KOPT-K1 (cell line): Measurements from ENCODE around the gene HCFC1.
A peak's percentile ranks its signal among the peaks of the same experiment; 100 is the strongest.

Experiments used
- H3K27ac ChIP-seq: fragments of 200-600 bp; sonication (generic); 2 replicates; pipeline ENCODE4 v1.5.1; 2016; ENCODE audit warnings: antibody characterized with exemption, mild to moderate bottlenecking, low read depth, low read length; ENCODE audit not compliant: poor library complexity, severe bottlenecking
- H3K36me3 ChIP-seq: fragments of 200-600 bp; sonication (generic); 2 replicates; pipeline ENCODE4 v1.5.1; 2017; ENCODE audit warnings: antibody characterized with exemption, mild to moderate bottlenecking, low read length, moderate library complexity; ENCODE audit not compliant: insufficient read depth
- H3K9me3 ChIP-seq: fragments of 200-600 bp; sonication (generic); 2 replicates; pipeline ENCODE4 v1.5.1; 2017; ENCODE audit warnings: antibody characterized with exemption, low read length, mild to moderate bottlenecking; ENCODE audit not compliant: insufficient read depth, poor library complexity, severe bottlenecking

The HCFC1 gene

DNA sequence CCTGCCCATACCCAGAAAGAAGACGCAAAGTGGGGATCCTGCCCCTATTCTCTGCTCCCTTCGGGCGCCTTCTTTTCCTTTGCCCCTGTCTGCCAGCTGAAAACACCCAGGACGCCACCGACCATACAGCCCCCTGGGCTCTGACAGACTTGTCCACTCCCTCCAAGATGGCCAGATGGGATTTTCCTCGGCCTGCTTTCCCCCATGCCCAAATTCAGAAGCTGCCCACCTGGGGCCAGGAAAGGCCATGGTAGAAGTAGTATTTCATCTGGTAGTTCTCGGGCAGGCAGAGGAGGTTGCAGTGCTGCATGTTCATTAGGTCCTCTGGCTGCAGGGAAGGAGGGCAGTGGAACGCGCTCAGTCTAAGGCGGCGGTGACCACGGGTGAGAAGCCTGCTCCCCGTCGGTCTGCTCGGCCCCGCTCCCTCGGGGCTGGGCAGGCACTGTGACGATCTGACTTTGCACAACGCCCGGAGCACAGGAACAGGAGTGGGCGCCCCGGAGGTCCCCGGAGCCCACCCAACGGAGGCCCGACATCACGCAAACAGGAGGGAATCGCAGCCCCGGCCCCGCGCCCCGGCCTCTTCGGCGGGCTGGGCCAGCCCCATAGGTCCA lies 37.4 kb downstream of the HCFC1 start:
- Histone ChIP-seq H3K9me3 (no peaks in the 10 kb centered on the region), H3K27ac (peak overlapping the region; percentile 86)

DNA sequence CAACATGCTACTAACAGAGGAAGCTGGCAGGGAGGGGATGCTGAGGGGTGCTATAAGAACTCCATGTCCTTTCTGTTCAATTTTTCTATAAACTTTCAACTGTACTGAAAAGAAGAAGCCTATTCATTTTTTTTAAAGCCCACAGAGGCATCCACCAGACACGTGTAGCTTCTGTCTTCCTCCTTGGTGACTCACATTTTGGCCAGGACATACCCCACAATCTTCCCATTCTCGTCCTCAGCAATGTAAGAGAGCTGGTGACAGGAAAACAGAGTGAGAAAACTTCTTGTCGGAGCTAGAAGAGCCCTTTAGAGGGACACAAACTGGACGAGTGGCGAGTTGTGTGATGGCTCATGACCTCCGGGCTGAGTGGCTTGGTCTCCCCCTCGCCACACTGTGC lies 37.9 kb downstream of the HCFC1 start:
- Histone ChIP-seq H3K9me3 (no peaks in the 10 kb centered on the region), H3K36me3 (peaks cover 40% of the 10 kb centered on the region), H3K27ac (peak overlapping the region; percentile 86)

More for the DNA sequence above, 37.4 kb downstream of the HCFC1 start:
- peaks cover 38% of the 10 kb centered on the region for H3K36me3 ChIP-seq

DNA sequence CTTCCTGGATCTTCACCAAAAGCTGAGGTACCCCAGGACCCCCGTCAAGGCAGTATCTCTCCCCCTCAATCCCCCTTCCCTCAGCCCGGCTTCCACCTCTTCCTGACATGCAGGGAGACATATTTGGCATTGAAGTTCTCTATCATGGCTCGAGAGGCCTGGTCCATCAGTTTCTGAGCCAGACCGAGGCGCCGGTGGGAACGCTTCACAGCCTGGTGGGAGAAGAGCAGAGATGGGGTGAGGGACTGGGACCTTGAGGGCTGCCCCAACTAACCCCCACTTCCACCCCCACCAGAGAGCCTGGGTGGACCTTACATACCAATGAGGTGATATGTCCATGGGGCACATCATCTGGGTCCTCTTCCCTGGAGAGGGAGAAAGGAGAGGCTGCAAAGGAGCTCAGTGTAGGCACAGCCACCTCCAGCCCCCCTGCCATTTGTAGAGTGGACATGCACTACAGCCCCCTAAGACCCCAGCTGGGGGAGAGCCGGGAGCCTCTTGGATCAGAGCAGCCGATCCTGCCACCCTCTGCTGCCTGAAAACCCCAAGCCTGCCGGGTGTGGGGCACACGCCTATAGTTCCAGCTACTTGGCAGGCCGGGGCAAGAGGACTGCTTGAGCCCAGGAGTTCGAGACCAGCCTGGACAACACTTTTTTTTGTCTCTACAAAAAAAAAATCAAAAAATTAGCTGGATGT lies 39.2 kb downstream of the HCFC1 start:
- Histone ChIP-seq H3K9me3 (no peaks in the 10 kb centered on the region), H3K36me3 (peaks cover 40% of the 10 kb centered on the region), H3K27ac (peak overlapping the region; percentile 84)

DNA sequence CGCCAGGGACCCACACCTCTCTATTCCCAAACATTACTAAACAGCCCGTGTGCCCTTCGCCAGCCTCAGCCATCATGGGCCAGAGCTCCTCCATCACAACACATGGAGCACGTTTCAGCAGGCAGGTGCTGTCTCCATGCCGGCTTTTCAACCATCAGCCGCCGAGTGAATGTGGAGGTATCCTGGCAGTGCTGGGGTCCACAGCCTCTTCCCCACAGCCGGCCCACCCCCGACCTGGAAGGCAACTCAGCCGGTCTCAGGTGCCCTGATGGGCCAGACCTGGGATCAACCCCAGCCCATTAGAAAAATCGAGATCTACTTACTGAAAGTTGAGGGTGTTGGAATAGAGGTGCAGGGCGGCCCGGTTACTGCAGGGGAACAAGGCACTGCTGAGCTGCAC lies 39.9 kb downstream of the HCFC1 start:
- Histone ChIP-seq H3K9me3 (no peaks in the 10 kb centered on the region), H3K36me3 (peaks cover 40% of the 10 kb centered on the region), H3K27ac (peak overlapping the region; percentile 84)

DNA sequence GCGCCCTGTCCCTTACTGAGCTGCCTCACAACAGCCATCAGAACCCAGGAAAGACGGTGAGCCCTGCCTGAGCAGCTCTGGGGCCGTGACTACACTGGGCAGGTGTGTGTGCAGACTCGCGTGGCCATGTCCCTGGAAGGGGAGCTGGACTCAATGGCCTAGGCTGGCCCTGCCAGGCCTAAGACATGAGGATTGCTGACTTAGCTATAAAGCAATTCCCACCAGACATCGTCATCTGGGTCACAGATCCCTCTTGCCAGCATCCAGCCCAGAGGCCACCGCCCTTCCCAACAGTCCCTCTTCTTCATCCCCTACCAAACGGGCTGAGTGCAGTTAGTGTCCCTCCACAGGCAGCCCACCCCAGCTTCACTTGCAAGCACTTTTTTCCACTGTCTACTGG lies 40.5 kb downstream of the HCFC1 start:
- Histone ChIP-seq H3K36me3 (peaks cover 40% of the 10 kb centered on the region), H3K27ac (peak overlapping the region; percentile 84), H3K9me3 (no peaks in the 10 kb centered on the region)

DNA sequence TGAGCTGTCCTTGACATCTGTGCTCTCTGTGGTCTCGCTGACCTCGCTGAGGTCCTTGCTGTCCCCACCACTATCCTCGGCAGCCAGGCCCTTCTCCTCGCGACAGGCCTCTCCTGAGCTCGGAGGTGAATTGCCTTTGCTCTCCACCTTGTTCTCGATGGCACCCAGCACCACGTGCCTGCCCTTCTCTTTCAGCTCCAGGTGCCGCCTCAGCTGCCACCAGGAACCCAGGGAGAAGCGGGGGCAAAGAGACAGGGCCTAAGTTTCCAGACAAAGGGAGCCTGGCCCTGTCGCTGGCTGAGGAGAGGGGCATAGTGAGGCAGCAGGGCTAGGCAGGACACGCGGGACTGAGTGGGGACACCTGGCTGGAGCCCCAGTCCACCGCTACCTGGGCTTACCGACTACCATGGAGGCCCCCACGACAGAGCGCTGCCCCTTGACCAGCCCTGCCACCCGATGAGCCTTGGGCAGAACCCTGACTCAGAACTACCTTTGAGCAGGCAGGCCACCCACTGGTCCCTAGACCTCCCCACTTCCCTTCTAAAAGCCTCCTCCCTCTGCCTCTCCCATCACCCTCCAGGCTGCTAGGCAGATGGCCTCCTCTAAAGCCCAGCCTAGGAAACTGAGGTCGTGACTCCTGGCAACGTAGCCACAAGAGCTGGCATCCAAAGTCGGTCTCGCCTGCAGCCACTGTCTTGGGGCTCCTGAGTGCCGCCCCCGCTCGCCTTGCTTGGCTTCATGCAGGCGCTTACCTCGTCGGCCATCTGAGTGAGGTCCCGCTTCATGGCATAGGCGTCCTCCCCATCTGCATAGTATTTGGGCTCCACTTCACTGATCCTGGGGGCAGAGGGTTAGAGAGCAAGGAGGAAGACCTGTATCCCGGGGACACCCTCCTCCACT lies 41.4 kb downstream of the HCFC1 start:
- Histone ChIP-seq H3K36me3 (peaks cover 40% of the 10 kb centered on the region), H3K27ac (peak overlapping the region; percentile 84), H3K9me3 (no peaks in the 10 kb centered on the region)

DNA sequence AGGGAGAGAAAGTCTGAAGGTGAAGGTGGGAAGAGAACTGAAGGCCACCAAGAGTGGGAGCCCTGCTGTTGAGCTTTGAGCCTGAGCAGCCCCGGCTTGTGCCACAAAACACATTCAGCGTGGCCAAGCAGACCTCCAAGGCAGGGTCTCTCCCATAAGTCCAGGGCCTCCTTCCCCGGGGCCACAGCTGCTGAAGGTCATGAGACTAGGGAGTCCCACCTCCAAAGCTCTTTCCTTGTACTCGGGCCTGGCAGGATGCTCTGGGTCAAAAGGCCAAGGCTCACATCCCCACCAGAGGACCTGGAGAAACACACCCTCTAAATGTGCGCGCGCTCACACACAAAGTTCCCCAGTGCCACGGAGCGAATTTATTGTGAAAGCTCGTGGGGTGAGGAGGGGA lies 42.0 kb downstream of the HCFC1 start:
- peaks cover 40% of the 10 kb centered on the region for H3K36me3 ChIP-seq
- H3K27ac ChIP-seq: peak overlapping the region; percentile 84
- H3K9me3 ChIP-seq: no peaks in the 10 kb centered on the region

DNA sequence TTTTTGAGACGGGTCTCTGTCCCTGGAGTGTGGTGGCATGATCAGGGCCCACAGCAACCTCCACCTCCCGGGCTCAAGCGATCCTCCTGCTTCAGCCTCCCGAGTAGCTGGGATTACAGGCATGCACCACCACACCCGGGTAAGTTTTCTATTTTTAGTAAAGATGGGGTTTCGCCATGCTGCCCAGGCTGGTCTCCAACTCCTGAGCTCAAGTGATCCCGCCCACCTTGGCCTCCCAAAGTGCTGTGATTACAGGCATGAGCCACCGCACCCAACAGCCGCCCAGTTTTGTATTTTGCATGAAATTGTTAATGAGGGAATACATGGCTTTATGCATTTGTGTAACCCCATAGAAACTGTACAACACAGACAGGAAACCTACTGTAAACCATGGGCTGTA lies 42.8 kb downstream of the HCFC1 start:
- peak overlapping the region; percentile 84 for H3K27ac ChIP-seq
- H3K36me3 ChIP-seq: peaks cover 40% of the 10 kb centered on the region

DNA sequence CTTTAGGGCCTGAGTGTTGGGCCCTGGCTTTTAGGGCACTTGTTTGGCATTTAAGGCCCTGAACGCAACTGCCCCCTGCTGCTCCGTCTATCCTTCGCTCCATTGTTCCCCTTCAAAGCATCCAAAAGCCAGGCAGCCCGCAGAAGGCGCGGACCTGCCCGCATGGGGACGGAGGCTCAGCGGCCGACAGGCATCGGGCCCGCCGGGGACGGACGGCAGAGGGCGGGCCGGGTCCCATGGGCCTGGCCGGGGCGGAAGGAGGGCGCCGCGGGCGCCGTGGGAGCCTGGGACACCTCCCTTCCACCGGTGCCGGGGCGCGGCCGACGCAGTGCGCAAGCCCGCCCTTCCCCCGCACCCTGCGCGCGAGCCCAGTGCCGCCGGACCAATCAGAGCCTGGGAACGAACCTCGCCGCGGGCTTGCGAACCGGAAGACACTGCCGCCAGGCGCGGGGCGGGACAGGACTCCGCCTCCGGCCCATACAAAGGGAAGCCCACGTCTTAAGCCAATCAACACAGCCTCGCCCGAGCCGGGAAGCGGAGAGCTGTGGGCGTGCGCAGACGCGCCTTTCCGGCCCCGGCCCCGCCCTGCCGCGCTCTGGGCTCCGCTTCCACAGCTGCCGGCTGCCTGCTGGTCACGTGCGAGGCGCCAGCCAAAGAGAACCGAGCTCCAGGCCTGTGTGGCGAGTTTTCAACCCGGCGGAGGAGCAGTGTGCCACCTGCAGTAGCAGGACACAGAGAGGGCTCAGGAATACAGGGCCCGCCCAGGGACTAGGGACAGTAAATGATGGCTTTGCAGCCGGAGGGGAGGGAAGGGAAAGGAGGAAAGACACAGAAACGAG lies 43.5 kb downstream of the HCFC1 start:
- peak overlapping the region; percentile 100 for H3K27ac ChIP-seq
- peaks cover 38% of the 10 kb centered on the region for H3K36me3 ChIP-seq
- H3K9me3 ChIP-seq: no peaks in the 10 kb centered on the region

More for the DNA sequence above, 42.8 kb downstream of the HCFC1 start:
- H3K9me3 ChIP-seq: no peaks in the 10 kb centered on the region

DNA sequence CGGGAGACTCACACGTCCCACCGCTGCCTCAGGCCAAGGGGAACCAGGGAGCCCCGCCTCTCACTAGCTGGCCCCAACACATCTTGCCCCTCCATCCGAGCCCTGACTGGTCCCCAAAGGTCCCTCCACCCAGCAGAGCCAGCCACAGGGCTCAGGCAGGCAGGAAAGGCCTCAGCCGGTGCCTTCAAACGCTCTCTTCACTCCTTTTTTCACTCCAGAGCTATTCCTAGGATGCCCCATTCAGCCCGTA lies 44.0 kb downstream of the HCFC1 start:
- H3K9me3 ChIP-seq: no peaks in the 10 kb centered on the region
- peak overlapping the region; percentile 100 for H3K27ac ChIP-seq
- H3K36me3 ChIP-seq: peaks cover 32% of the 10 kb centered on the region

DNA sequence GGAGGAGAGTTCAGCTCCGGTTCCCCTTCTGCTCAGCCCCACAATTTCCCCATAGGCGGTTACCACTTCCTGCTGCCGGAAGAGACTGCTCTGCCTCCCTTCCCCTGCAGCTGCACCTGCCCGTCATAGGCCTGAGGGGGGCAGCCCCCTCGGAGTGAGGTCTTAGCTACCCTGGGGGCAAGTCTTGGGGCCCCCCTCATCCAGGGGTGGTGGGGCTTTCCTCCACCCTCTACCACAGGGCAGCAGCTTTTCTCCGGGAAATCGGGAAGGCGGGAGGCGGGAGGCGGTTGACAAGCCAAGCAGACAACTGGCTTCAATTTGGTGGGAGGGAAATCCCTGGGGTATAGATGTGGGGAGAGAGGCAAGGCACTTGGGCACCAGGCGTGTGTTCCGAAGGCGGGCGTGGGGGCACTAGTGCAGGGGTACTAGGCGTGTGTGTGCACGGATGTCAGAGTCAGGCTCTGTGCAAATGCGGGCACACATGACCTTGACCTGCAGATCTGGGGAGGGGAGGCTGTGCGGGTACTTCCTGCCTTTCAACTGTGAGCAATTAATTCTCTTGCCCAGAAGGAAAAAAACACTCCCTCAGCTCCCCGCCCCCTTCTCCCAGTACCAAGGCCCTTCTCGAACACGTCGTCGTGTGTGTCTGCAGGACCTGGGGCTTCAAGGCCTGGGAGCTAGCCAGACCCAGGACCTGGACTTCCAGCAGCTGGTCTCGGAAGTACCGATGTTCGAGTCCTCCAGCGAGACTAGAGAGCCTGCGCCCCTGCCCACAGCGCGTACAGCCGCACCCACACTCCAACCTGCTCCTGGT lies 44.6 kb downstream of the HCFC1 start:
- Histone ChIP-seq H3K36me3 (peaks cover 27% of the 10 kb centered on the region), H3K27ac (peak overlapping the region; percentile 100), H3K9me3 (no peaks in the 10 kb centered on the region)

DNA sequence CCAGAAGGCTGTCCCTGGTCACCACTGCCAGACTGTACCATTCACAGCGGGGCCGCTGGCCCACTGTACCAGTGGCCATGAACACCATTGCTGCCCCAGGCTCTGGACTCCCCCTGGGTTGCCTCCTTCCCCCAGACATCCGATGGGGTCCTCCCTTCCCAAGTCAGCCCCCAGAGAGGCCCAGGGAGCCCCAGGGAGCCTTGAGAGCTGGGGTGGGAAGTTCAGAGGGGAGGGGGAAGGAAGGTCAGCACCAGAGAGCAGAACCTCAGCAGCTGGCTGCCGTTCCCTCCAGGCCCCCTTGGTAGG lies 45.1 kb downstream of the HCFC1 start:
- H3K27ac ChIP-seq: peak overlapping the region; percentile 100
- H3K36me3 ChIP-seq: peaks cover 24% of the 10 kb centered on the region
- H3K9me3 ChIP-seq: no peaks in the 10 kb centered on the region

DNA sequence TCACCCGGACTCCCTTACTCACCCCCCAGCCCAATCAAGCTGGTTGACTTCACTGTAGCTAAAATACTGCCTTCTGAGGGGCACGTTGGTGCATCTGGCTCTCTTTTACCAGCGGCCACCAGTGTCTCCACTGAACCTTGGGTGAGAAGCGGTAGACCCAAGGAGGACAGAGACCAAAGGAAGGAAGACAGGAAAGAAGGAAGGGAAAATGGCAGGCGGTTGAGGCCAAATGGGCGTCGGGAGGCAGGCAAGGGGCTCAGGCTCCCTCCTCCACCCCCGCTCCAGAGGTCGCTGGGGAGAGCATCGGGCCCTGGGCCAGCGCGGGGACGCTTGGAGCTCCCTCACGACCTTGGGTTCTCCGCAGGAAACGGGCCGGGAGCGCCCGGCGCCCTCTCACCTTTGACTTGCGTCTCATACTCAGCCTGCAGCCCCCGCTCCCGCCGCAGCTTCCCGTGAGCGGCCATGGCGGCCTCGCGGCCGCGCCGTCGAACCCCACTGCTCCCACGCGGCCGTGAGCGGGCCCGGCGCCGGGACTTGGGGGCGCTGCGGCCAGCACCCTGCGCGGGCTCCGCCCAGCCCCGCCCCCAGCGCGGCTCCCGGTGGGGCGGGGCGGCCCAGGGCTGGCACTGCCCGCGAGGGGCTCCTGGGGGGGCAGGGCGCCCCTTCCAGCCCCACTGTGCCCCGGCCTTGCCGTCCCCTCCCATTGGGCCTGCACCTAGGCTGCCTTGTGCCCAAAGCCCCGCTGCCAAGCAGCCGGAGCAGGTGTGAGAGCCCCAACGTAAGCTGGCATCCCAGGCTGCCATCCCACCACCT lies 45.7 kb downstream of the HCFC1 start, which contains the start of gene ARHGAP4:
Gene ARHGAP4, minus strand, starts transcription at position 526 of the 813 bp plus-strand sequence. Its CDS starts 62 bp downstream, at position 464.
- H3K9me3 ChIP-seq: no peaks in the 10 kb centered on the region
- H3K27ac ChIP-seq: peak within 1 kb of the TSS; percentile 100
- H3K36me3 ChIP-seq: peaks cover 24% of the 10 kb centered on the region
